ENCODE data around the gene MAP2K7.

DNA sequence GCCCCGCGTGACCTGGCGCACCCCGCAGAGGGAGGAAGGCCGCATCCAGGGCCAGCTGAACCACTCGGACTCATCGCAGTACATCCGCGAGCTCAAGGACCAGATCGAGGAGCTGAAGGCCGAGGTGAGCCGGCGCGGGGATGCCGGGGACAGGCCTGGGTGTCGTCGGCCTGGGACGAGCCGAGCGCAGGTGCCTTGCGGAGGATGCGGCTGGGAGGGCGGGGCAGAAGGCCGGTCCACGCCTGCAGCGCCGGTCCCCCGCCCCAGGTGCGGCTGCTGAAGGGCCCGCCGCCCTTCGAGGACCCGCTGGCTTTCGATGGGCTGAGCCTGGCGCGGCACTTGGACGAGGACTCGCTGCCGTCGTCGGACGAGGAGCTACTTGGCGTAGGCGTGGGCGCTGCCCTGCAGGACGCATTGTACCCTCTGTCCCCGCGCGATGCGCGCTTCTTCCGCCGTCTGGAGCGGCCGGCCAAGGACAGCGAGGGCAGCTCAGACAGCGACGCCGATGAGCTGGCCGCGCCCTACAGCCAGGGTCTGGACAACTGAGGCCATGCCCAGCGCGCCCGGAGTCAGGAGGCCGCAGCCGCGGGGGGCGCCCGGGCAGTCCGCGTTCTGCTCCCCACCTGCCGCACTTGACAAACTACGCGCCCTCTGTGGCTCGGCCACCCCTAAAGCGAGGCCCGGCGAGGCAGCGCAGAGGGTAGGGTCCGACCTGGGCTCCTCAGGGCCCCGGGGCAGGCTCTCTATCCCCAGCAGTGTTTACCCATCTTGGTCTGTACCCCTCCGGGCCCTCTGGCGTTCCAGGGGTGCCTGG is 40.3 kb upstream of the MAP2K7 start:
- no peak for TF ChIP-seq CTCF (IDR thresholded peaks at IDR 0.05)
- TF ChIP-seq POLR2AphosphoS5 (IDR thresholded peaks at IDR 0.05): no peak
- TF ChIP-seq POLR2A (IDR thresholded peaks at IDR 0.05): no peak
